H1 (cell line): ENCODE results near the gene PTGIS. TPM values are rescaled to one million over a fixed set of nuclear protein-coding genes. Genes with fewer than 3 reads are reported as not detected.

Experiments used
- CTCF ChIA-PET: fragments of 300-600 bp; sonication (Branson Sonifier 250); formaldehyde crosslinking; loops from one replicate; lab custom pipeline; 2021; ENCODE audit not compliant: partially characterized antibody; lab: Charles Lee
- POLR2A ChIA-PET: fragments of 300-600 bp; sonication (Branson Sonifier 250); formaldehyde crosslinking; loops from one replicate; lab custom pipeline; 2021; ENCODE audit warnings: inconsistent platforms; ENCODE audit not compliant: partially characterized antibody; lab: Charles Lee
- DNase-seq, 2 experiments: peaks; one replicate each; pipeline versions ENCODE4 v3.0.0 to v3.0.0-alpha.2; 2010 to 2022; ENCODE audit warnings: low spot score in 2 of 2, low read depth in 1 of 2, mixed read lengths in 1 of 2
- FAIRE-seq: peaks from 2 replicates; lab custom pipeline; 2011; peaks lifted over from hg19 to GRCh38; lab: Jason Lieb, UNC
- H2AFZ ChIP-seq: 2 replicates; pipeline ENCODE4 v1.8.1; 2012; ENCODE audit warnings: low read length, inconsistent platforms
- H2AK5ac ChIP-seq: 2 replicates; pipeline ENCODE4 v1.6.1; 2013; ENCODE audit warnings: low read depth, low read length
- H2BK120ac ChIP-seq: replicated peaks from 2 replicates; pipeline ENCODE3; 2013; ENCODE audit warnings: low read depth, low read length, inconsistent platforms
- H2BK12ac ChIP-seq: 2 replicates; pipeline ENCODE4 v1.6.1; 2013; ENCODE audit warnings: low read depth, low read length
- H2BK15ac ChIP-seq: 2 replicates; pipeline ENCODE4 v1.6.1; 2013; ENCODE audit warnings: low read length
- H2BK20ac ChIP-seq: 2 replicates; pipeline ENCODE4 v1.6.1; 2013; ENCODE audit warnings: low read length
- H2BK5ac ChIP-seq: 2 replicates; pipeline ENCODE4 v1.6.1; 2013; ENCODE audit warnings: low read depth, low read length
- H3K14ac ChIP-seq: 2 replicates; pipeline ENCODE4 v1.6.1; 2013; ENCODE audit warnings: inconsistent platforms; ENCODE audit not compliant: insufficient read length
- H3K18ac ChIP-seq: 2 replicates; pipeline ENCODE4 v1.6.1; 2013; ENCODE audit warnings: low read length; ENCODE audit errors: extremely low read depth
- H3K23ac ChIP-seq: 2 replicates; pipeline ENCODE4 v1.6.1; 2013; ENCODE audit warnings: inconsistent platforms; ENCODE audit not compliant: insufficient read length
- H3K23me2 ChIP-seq: 2 replicates; pipeline ENCODE4 v1.6.1; 2013; ENCODE audit warnings: low read depth, low read length
- H3K27ac ChIP-seq: 2 replicates; pipeline ENCODE4 v1.6.1; 2011; ENCODE audit warnings: low read depth, low read length, inconsistent platforms
- H3K27me3 ChIP-seq, 4 experiments: replicated peaks in 1 of 4; 1 replicate in 1 of 4; 2 replicates in 3 of 4; pipeline versions ENCODE4 v1.6.1 to v1.8.1; 2011 to 2013; ENCODE audit warnings: low read length in 3 of 4, mild to moderate bottlenecking in 3 of 4, inconsistent platforms in 2 of 4, mixed read lengths in 2 of 4, moderate library complexity in 1 of 4; ENCODE audit not compliant: control insufficient read depth in 3 of 4, insufficient read depth in 3 of 4; ENCODE audit errors: extremely low read depth in 1 of 4
- H3K36me3 ChIP-seq, 4 experiments: 2 replicates each; pipeline versions ENCODE4 v1.6.1 to v1.8.1; 2011 to 2013; ENCODE audit warnings: mild to moderate bottlenecking in 4 of 4, low read length in 3 of 4, moderate library complexity in 2 of 4, control low read depth in 1 of 4, inconsistent platforms in 1 of 4; ENCODE audit not compliant: insufficient read depth in 4 of 4, control insufficient read depth in 2 of 4
- H3K4ac ChIP-seq: replicated peaks from 2 replicates; pipeline ENCODE3; 2013; ENCODE audit warnings: low read length, low read depth, mixed read lengths, inconsistent platforms; ENCODE audit not compliant: insufficient read length
- H3K4me1 ChIP-seq, 4 experiments: replicated peaks in 1 of 4; 1 replicate in 1 of 4; 2 replicates in 3 of 4; pipeline versions ENCODE4 v1.6.1 to v1.8.1; 2011 to 2013; ENCODE audit warnings: low read length in 3 of 4, inconsistent platforms in 2 of 4, mixed read lengths in 1 of 4; ENCODE audit not compliant: insufficient read depth in 4 of 4, control insufficient read depth in 3 of 4
- H3K4me2 ChIP-seq, 2 experiments: 2 replicates each; pipeline versions ENCODE4 v1.6.1 to v1.8.1; 2011 to 2013; ENCODE audit warnings: low read depth in 2 of 2, low read length in 2 of 2, control low read depth in 1 of 2, inconsistent platforms in 1 of 2, mild to moderate bottlenecking in 1 of 2; ENCODE audit not compliant: insufficient read depth in 1 of 2
- H3K4me3 ChIP-seq, 4 experiments: fragments of 200-600, 300-600 bp in 1 of 4; sonication (generic), shearing (Covaris generic), sonication (Bioruptor Twin) in 1 of 4; 2 replicates each; pipeline versions ENCODE4 v1.5.1 to v1.8.1; 2011 to 2016; ENCODE audit warnings: low read length in 4 of 4, low read depth in 3 of 4, control low read depth in 2 of 4, inconsistent platforms in 2 of 4, mild to moderate bottlenecking in 2 of 4, mixed read lengths in 1 of 4, moderate library complexity in 1 of 4; ENCODE audit not compliant: insufficient read depth in 2 of 4; ENCODE audit errors: extremely low read depth in 1 of 4
- H3K56ac ChIP-seq: replicated peaks from 2 replicates; pipeline ENCODE3; 2013; ENCODE audit warnings: low read depth, mild to moderate bottlenecking, mixed read lengths, low read length, inconsistent platforms; ENCODE audit not compliant: insufficient read length
- H3K79me1 ChIP-seq: 2 replicates; pipeline ENCODE4 v1.6.1; 2013; ENCODE audit warnings: low read depth, low read length, control low read depth
- H3K79me2 ChIP-seq, 2 experiments: 2 replicates each; pipeline versions ENCODE4 v1.6.1 to v1.8.1; 2012 to 2013; ENCODE audit warnings: low read length in 2 of 2, mild to moderate bottlenecking in 2 of 2, inconsistent platforms in 1 of 2; ENCODE audit not compliant: insufficient read depth in 2 of 2, control insufficient read depth in 1 of 2
- H3K9ac ChIP-seq, 4 experiments: replicated peaks in 1 of 4; 1 replicate in 1 of 4; 2 replicates in 3 of 4; pipeline versions ENCODE4 v1.6.1 to v1.8.1; 2011 to 2013; ENCODE audit warnings: low read depth in 3 of 4, low read length in 3 of 4, control low read depth in 2 of 4, mild to moderate bottlenecking in 2 of 4, moderate library complexity in 2 of 4, inconsistent platforms in 1 of 4; ENCODE audit errors: extremely low read depth in 1 of 4
- H3K9me3 ChIP-seq, 2 experiments: 2 replicates each; pipeline versions ENCODE4 v1.6.1 to v1.8.1; 2012 to 2013; ENCODE audit warnings: mild to moderate bottlenecking in 2 of 2, moderate library complexity in 2 of 2, control low read depth in 1 of 2, inconsistent platforms in 1 of 2, low read depth in 1 of 2, low read length in 1 of 2, mixed read lengths in 1 of 2; ENCODE audit not compliant: insufficient read depth in 2 of 2
- H4K20me1 ChIP-seq, 2 experiments: replicated peaks in 1 of 2; 2 replicates each; pipeline versions ENCODE3 to v1.8.1; 2011 to 2013; ENCODE audit warnings: inconsistent platforms in 2 of 2, low read length in 2 of 2, mild to moderate bottlenecking in 1 of 2; ENCODE audit not compliant: insufficient read depth in 2 of 2, control insufficient read depth in 1 of 2
- H4K5ac ChIP-seq: 2 replicates; pipeline ENCODE4 v1.6.1; 2013; ENCODE audit warnings: low read length, low read depth, mixed read lengths, inconsistent platforms; ENCODE audit not compliant: insufficient read length
- H4K8ac ChIP-seq: 2 replicates; pipeline ENCODE4 v1.8.0; 2013; ENCODE audit warnings: mild to moderate bottlenecking, moderate library complexity, low read length, inconsistent platforms; ENCODE audit not compliant: insufficient read depth; ENCODE audit errors: extremely low read depth
- H4K91ac ChIP-seq: replicated peaks from 2 replicates; pipeline ENCODE3; 2013; ENCODE audit warnings: low read length, mixed read lengths, inconsistent platforms; ENCODE audit not compliant: insufficient read length
- CEBPB ChIP-seq: IDR thresholded peaks from 2 replicates; pipeline ENCODE4 v1.6.1; 2012; ENCODE audit warnings: low read depth, low read length
- KDM1A ChIP-seq: fragments of 200-600, 300-600 bp; sonication (generic); IDR thresholded peaks from 2 replicates; pipeline ENCODE4 v1.7.1; 2016; ENCODE audit warnings: mild to moderate bottlenecking, low read length, borderline replicate concordance
- KDM5A ChIP-seq: fragments of 200-600 bp; IDR thresholded peaks from 2 replicates; pipeline ENCODE4 v1.7.1; 2012; ENCODE audit warnings: mild to moderate bottlenecking, low read length, inconsistent platforms, mixed read lengths
- MAFK ChIP-seq: IDR thresholded peaks from 2 replicates; pipeline ENCODE4 v1.6.1; 2012; ENCODE audit warnings: low read depth, mild to moderate bottlenecking, improper control_type of control experiment, low read length
- RFX5 ChIP-seq: IDR thresholded peaks from 2 replicates; pipeline ENCODE4 v1.6.1; 2011; ENCODE audit warnings: low read depth, low read length, improper control_type of control experiment, borderline replicate concordance
- RNF2 ChIP-seq: fragments of 200-900, 300-1000 bp; sonication (generic); IDR thresholded peaks from 2 replicates; pipeline ENCODE4 v1.7.1; 2016; ENCODE audit warnings: borderline replicate concordance, low read depth, mild to moderate bottlenecking, antibody characterized with exemption, low read length; ENCODE audit not compliant: poor library complexity, severe bottlenecking; ENCODE audit errors: missing control alignments
- SIN3A ChIP-seq, 2 experiments: IDR thresholded peaks in 1 of 2; conservative IDR thresholded peaks in 1 of 2; 2 replicates each; pipeline ENCODE4 v1.6.1; 2011 to 2012; ENCODE audit warnings: low read length in 2 of 2, improper control_type of control experiment in 1 of 2, low read depth in 1 of 2, mild to moderate bottlenecking in 1 of 2
- SIRT6 ChIP-seq: IDR thresholded peaks from one replicate; pipeline ENCODE4 v1.7.1; 2012; ENCODE audit warnings: low read length, inconsistent platforms
- SRF ChIP-seq: IDR thresholded peaks from 2 replicates; pipeline ENCODE4 v1.6.1; 2011; ENCODE audit warnings: mild to moderate bottlenecking, low read depth, low read length, moderate library complexity
- TBP ChIP-seq: IDR thresholded peaks from 2 replicates; pipeline ENCODE4 v1.6.1; 2011; ENCODE audit warnings: low read depth, low read length, improper control_type of control experiment
- TCF12 ChIP-seq: IDR thresholded peaks from 2 replicates; pipeline ENCODE4 v1.6.1; 2011; ENCODE audit warnings: low read depth, mild to moderate bottlenecking, low read length
- USF2 ChIP-seq: IDR thresholded peaks from 2 replicates; pipeline ENCODE4 v1.6.1; 2011; ENCODE audit warnings: low read length, improper control_type of control experiment
- WGBS, 2 experiments: shearing (Covaris generic) in 1 of 2; methylation state at CpG; one replicate each; pipeline versions ENCODE4 v1.1.6 to v1.1.7; 2013 to 2015; ENCODE audit warnings: low lambda C conversion rate in 2 of 2, mixed read lengths in 2 of 2, inconsistent platforms in 1 of 2, low coverage in 1 of 2, missing lambda C conversion rate in 1 of 2; ENCODE audit not compliant: insufficient replicate concordance in 2 of 2, insufficient coverage in 1 of 2, insufficient read length in 1 of 2; ENCODE audit errors: extremely low coverage in 1 of 2, missing lambda C conversion rate in 1 of 2; 5-methylcytosine and 5-hydroxymethylcytosine counted together
- polyA plus RNA-seq, 7 experiments: library from polyadenylated mRNA; depleted of rRNA in 3 of 7; stranded (reverse) in 5 of 7; unstranded in 2 of 7; fragments of >200 nt in 5 of 7; fragments of 200-250 nt in 2 of 7; gene quantifications; 1 replicate in 5 of 7; 2 replicates in 1 of 7; 4 replicates in 1 of 7; pipeline versions ENCODE4 v1.2.1 to v1.2.3, GENCODE V29; 2011 to 2013; ENCODE audit warnings: missing spikeins in 2 of 7, mixed read lengths in 2 of 7
- total RNA-seq: library from RNA; stranded (reverse); fragmentation: NEBNext Ultra II Directional; extraction: Animal tissue kit (Norgen Biotek cat#: 25700); gene quantifications from 2 replicates; pipeline ENCODE4 v1.2.1, GENCODE V29; 2021

PTGIS gene
- total and polyA plus RNA-seq, 2 of the 8 experiments (the other 6 are each of a cell fraction or from before 2014, with no cell fraction given): 29.9 to 35.5 TPM

- DNase-seq (no peak), FAIRE-seq (no peak)
- POLR2A ChIA-PET: interaction anchor here (1.1 to 2.2 kb wide), 2 partner anchors 15 to 191 kb away, joined by 3 to 6 read pairs; no protein-coding TSS in a partner anchor
- TF ChIP-seq SIN3A (conservative IDR thresholded peaks at IDR 0.05 in 1 of 2, IDR thresholded peaks at IDR 0.05 in 1 of 2; ENCODE audit: low read depth in 1 of 2, low read length in 2 of 2): no peak
- TF ChIP-seq KDM5A: no peak
- TF ChIP-seq RFX5: no peak
- TF ChIP-seq MAFK: no peak
- no peak for TF ChIP-seq RNF2
- TF ChIP-seq SRF: no peak
- TF ChIP-seq TCF12: no peak
- TF ChIP-seq CEBPB: no peak
- no peak for TF ChIP-seq TBP
- TF ChIP-seq USF2: no peak
- no peak for TF ChIP-seq KDM1A
- no peak for TF ChIP-seq SIRT6
Observed at GRCh38 chr20:49478266-49478665, 89.7 kb downstream of the PTGIS start.

More at GRCh38 chr20:49478266-49478665, 89.7 kb downstream of the PTGIS start:
- no peak overlapping the region for H2BK20ac ChIP-seq
- peaks cover 0 to 10% (median 7%) of the 10 kb centered on the region in 4 experiments; a peak in 5 of 7 replicates for H3K27me3 ChIP-seq
- no peak overlapping the region for H3K18ac ChIP-seq
- no peak overlapping the region for H4K8ac ChIP-seq
- no peaks in the 10 kb centered on the region for H3K79me1 ChIP-seq
- no peak overlapping the region for H2BK5ac ChIP-seq
- H4K91ac ChIP-seq: no peak overlapping the region
- no peak overlapping the region for H2BK120ac ChIP-seq
- no peak overlapping the region for H3K9ac ChIP-seq
- H3K4me1 ChIP-seq: peaks cover 0 to 2% (median 0%) of the 10 kb centered on the region in 4 experiments; a peak in 1 of 7 replicates
- no peak overlapping the region for H2BK12ac ChIP-seq
- H4K5ac ChIP-seq: no peak overlapping the region
- CTCF ChIA-PET: interaction anchor here (0.7 to 2.8 kb wide), 5 partner anchors 27 to 144 kb away, joined by 3 to 12 read pairs (median 4); no protein-coding TSS in a partner anchor
- H2BK15ac ChIP-seq: no peak overlapping the region
- no peak overlapping the region for H2AFZ ChIP-seq
- H3K23me2 ChIP-seq: no peaks in the 10 kb centered on the region; the same call in 1 of the 2 replicates
- 87% methylated on average over 7 of the region's 7 CpGs; no CpG with 5 or more reads in 1 of the 2 experiments for whole genome bisulfite sequencing, 2 experiments
- H3K23ac ChIP-seq: no peak overlapping the region
- no peaks in the 10 kb centered on the region for H3K36me3 ChIP-seq
- no peak overlapping the region for H3K4me3 ChIP-seq
- H3K4me2 ChIP-seq: no peak overlapping the region
- H3K27ac ChIP-seq: no peak overlapping the region
- H3K56ac ChIP-seq: no peak overlapping the region
- no peak overlapping the region for H2AK5ac ChIP-seq
- no peak overlapping the region for H3K4ac ChIP-seq
- no peak overlapping the region for H3K14ac ChIP-seq
- no peaks in the 10 kb centered on the region; a peak in 1 of 4 replicates for H3K9me3 ChIP-seq
- H4K20me1 ChIP-seq: peaks cover 0 to 3% of the 10 kb centered on the region in 2 experiments
- H3K79me2 ChIP-seq: no peaks in the 10 kb centered on the region
